HL-60 (cell line): Measurements from ENCODE around the gene KIAA1755.
A peak's percentile ranks its signal among the peaks of the same experiment; 100 is the strongest.

Experiments
- DNase-seq, 2 experiments: peaks; one replicate each; pipeline ENCODE4 v3.0.0-alpha.2; 2010 to 2020; ENCODE audit warnings: low read depth in 1 of 2, low spot score in 1 of 2
- H3K27ac ChIP-seq: fragments of 250-450 bp; sonication (Bioruptor Pico); replicated peaks from 2 replicates; pipeline ENCODE4 v1.5.1; 2020; ENCODE audit warnings: mild to moderate bottlenecking, moderate library complexity
- H3K27me3 ChIP-seq: fragments of 250-450 bp; sonication (Bioruptor Pico); 2 replicates; pipeline ENCODE4 v1.5.1; 2021; ENCODE audit warnings: mild to moderate bottlenecking, moderate library complexity; ENCODE audit not compliant: insufficient read depth, poor library complexity, severe bottlenecking
- H3K4me3 ChIP-seq: replicated peaks from 2 replicates; pipeline ENCODE4 v1.5.1; 2011; ENCODE audit warnings: mild to moderate bottlenecking, control low read depth, low read length; ENCODE audit not compliant: insufficient read depth
- GABPA ChIP-seq: IDR thresholded peaks from 2 replicates; pipeline ENCODE4 v1.6.1; 2012; ENCODE audit warnings: low read depth
- POLR2AphosphoS5 ChIP-seq: IDR thresholded peaks from 2 replicates; pipeline ENCODE4 v1.6.1; 2012; ENCODE audit warnings: low read depth
- SPI1 ChIP-seq: IDR thresholded peaks from 2 replicates; pipeline ENCODE4 v1.6.1; 2012; ENCODE audit warnings: low read depth, mild to moderate bottlenecking, borderline replicate concordance
- TF ChIP-seq, protein P1 (sequence below): IDR thresholded peaks from one replicate; pipeline ENCODE4 v1.5.1; 2011; ENCODE audit warnings: low read length, control low read depth, inconsistent platforms; ENCODE audit not compliant: insufficient read depth
- TF ChIP-seq, protein P2 (sequence below): IDR thresholded peaks from 2 replicates; pipeline ENCODE4 v1.6.1; 2012; ENCODE audit warnings: low read depth; ENCODE audit not compliant: insufficient replicate concordance

KIAA1755 gene

GRCh38 chr20:38165966-38166702 is 94.4 kb downstream of the KIAA1755 start:
- Histone ChIP-seq H3K4me3 (no peak overlapping the region), H3K27ac (no peak overlapping the region), H3K27me3 (no peaks in the 10 kb centered on the region)
- no peak for DNase-seq
- TF ChIP-seq SPI1: no peak
- TF ChIP-seq GABPA: no peak

DNA sequence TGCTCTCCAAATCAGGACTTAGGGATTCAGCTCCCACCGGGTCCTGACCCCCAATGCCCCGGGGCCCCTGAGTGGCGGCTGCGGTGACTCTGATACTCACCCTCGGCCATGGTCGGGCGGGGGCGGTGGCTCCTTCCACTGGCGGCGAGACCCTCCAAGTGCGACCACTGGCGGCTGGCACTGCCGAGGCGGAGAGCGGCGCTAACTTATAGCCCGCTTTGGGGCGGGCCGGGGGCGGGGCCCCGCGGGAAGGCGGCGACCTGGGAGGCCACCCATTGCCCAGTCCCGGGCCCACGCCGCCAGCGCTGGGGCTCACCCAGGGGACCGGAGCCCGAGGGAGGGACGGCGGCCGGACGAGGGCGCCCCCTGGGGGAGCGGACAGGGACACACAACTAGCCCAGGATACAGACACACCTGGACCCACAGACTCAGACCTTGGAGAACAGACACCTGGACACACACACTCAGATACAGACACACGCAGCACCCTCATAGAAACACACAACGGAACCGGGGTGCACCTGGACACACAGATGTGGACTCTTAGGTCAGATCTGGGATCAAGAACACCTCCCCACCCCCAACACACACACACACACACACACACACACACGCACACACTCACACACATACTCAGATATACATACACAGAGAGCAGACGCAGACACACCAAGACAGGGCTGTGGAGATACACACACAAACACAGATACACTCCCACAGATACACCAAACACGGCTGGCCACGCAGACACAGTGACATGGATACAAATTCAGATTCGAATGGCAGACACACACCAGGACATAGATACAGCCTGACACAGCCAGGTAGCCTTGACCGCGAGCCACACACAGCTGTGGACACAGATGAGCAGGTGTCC is 95.2 kb downstream of the KIAA1755 start, which contains the start of gene TGM2:
TSS of gene TGM2 (minus strand) at position 182 of the 877 bp plus-strand sequence. CDS start at position 110, 72 bp downstream.
- peak; percentile 46 to 60 for DNase-seq
- peak within 1 kb of the TSS; percentile 8 for H3K4me3 ChIP-seq
- no peak within 1 kb of the TSS for H3K27ac ChIP-seq
- no peaks in the 10 kb centered on the region for H3K27me3 ChIP-seq
- no peak for TF ChIP-seq GABPA
- TF ChIP-seq, protein P1, sequence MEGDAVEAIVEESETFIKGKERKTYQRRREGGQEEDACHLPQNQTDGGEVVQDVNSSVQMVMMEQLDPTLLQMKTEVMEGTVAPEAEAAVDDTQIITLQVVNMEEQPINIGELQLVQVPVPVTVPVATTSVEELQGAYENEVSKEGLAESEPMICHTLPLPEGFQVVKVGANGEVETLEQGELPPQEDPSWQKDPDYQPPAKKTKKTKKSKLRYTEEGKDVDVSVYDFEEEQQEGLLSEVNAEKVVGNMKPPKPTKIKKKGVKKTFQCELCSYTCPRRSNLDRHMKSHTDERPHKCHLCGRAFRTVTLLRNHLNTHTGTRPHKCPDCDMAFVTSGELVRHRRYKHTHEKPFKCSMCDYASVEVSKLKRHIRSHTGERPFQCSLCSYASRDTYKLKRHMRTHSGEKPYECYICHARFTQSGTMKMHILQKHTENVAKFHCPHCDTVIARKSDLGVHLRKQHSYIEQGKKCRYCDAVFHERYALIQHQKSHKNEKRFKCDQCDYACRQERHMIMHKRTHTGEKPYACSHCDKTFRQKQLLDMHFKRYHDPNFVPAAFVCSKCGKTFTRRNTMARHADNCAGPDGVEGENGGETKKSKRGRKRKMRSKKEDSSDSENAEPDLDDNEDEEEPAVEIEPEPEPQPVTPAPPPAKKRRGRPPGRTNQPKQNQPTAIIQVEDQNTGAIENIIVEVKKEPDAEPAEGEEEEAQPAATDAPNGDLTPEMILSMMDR: peak; percentile 54

DNA sequence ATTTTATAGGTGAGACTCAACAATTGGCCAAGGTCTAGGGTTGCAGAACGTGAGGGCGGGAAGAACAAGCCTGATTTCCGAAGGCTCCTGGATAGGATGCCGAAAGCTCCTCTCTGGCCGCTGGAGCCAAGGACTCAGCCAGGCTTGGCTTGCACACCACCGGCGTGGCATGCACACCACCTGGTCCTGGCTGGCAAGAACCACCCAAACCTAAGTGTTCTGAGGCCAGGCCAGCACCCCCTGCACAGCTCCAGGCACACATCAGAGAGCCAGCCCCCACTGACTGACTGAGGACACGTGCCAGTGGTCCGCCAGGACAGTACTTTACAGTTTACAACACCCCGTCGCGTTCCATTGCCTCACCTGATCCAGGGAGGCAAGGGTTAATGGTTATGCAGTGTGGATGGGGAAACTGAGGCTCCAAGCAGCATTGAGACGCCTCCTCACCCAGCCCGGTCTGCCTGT is 95.9 kb downstream of the KIAA1755 start:
- DNase-seq: no peak
- no peak for TF ChIP-seq GABPA
- peak overlapping the region; percentile 8; the same call in 1 of the 2 replicates for H3K4me3 ChIP-seq
- no peak overlapping the region for H3K27ac ChIP-seq
- H3K27me3 ChIP-seq: no peaks in the 10 kb centered on the region

DNA sequence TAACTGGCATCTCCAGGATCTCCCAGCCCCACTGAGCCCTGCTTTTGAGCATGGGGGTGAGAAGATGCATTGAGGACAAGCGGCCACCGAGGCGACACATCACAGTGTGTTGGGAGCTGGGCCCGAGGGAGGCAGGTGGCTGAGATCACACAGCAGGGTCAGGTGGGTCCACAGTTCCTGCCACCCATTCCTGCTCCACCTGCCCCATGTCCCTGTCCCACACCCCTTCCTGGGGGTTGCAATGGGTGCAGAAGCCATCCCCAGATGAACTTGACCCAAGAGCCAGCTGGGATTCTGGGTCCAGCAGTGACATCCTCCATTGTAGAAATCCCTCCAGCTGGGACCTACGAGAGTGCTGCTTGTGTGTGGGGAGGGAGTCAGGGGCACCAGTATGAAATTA is 96.5 kb downstream of the KIAA1755 start:
- H3K27ac ChIP-seq: no peak overlapping the region
- no peak overlapping the region for H3K4me3 ChIP-seq
- DNase-seq: no peak
- H3K27me3 ChIP-seq: no peaks in the 10 kb centered on the region
- TF ChIP-seq POLR2AphosphoS5 (no peak), GABPA (no peak), SPI1 (no peak)
- TF ChIP-seq, protein P2, sequence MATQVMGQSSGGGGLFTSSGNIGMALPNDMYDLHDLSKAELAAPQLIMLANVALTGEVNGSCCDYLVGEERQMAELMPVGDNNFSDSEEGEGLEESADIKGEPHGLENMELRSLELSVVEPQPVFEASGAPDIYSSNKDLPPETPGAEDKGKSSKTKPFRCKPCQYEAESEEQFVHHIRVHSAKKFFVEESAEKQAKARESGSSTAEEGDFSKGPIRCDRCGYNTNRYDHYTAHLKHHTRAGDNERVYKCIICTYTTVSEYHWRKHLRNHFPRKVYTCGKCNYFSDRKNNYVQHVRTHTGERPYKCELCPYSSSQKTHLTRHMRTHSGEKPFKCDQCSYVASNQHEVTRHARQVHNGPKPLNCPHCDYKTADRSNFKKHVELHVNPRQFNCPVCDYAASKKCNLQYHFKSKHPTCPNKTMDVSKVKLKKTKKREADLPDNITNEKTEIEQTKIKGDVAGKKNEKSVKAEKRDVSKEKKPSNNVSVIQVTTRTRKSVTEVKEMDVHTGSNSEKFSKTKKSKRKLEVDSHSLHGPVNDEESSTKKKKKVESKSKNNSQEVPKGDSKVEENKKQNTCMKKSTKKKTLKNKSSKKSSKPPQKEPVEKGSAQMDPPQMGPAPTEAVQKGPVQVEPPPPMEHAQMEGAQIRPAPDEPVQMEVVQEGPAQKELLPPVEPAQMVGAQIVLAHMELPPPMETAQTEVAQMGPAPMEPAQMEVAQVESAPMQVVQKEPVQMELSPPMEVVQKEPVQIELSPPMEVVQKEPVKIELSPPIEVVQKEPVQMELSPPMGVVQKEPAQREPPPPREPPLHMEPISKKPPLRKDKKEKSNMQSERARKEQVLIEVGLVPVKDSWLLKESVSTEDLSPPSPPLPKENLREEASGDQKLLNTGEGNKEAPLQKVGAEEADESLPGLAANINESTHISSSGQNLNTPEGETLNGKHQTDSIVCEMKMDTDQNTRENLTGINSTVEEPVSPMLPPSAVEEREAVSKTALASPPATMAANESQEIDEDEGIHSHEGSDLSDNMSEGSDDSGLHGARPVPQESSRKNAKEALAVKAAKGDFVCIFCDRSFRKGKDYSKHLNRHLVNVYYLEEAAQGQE: no peak
- TF ChIP-seq, protein P1: no peak

DNA sequence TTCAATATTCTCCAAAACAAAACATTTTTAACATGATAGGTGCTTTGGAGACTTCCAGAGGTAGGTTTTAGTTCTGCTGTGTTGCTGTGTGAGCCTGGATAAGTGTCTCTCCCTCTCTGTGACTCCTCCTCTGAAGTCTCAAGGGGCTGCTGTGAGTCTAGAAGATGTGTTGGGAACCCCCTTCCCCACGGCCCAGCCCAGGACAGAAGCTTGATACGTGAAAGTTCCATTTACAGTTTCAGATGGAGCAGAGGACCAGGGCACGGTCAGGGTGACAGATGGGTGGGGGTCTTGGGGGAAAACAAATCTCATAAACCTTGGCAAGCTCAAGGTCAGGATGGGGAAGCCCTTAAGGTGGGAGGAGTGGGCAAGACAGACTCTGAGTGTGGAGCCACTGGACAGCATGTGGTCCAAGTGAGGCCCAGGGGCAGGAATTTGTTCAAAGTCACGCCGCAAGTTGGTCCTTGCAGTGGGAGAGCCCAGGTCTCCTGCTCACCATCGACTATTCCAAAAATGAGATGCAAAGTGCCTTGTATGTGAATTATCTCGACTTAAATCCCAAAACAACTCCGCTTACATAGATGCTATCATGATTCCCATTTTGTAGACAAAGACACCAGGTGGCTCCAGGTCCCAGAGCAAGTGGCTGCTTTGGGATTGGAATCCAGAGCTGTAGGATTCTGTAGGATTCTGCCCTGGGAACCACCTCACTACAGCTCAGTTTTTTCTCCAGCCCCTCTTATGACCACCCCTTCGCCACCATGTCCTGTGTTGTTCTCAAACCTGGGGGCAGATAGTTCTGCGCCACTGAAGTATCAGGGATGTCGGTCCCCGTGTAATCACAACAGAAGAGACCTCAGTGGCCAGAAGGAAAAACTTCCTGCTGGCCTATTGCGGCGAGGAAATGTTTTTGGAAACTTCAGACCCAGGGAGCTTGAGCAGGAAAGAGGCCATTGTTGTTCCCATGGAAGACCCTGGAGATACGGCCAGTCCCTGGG is 97.4 kb downstream of the KIAA1755 start:
- no peak for DNase-seq
- no peak overlapping the region for H3K4me3 ChIP-seq
- no peak overlapping the region for H3K27ac ChIP-seq
- H3K27me3 ChIP-seq: no peaks in the 10 kb centered on the region
- TF ChIP-seq, protein P1: no peak
- TF ChIP-seq, protein P2: no peak
- TF ChIP-seq SPI1: no peak
- no peak for TF ChIP-seq POLR2AphosphoS5
- no peak for TF ChIP-seq GABPA
